ENCODE data around the gene PTPRK. TPM values are rescaled to one million over a fixed set of nuclear protein-coding genes. Genes with fewer than 3 reads are reported as not detected.

The PTPRK gene
- total RNA-seq, 2 experiments from 2014 or later, result not detected

GRCh38 chr6:128036808-128037570 is 483.4 kb downstream of the PTPRK start:
- Histone ChIP-seq H3K4me2 (ENCODE audit: low read length) (no peak overlapping the region), H2AFZ (ENCODE audit: low read length) (no peak overlapping the region), H3K36me3 (ENCODE audit: insufficient read depth, low read length) (no peaks in the 10 kb centered on the region), H3K4me3 (ENCODE audit: low read depth, low read length, poor library complexity, severe bottlenecking) (no peak overlapping the region), H4K20me1 (ENCODE audit: insufficient read depth, low read length) (no peaks in the 10 kb centered on the region), H3K27ac (ENCODE audit: low read depth, low read length, poor library complexity, severe bottlenecking) (no peak overlapping the region), H3K4me1 (ENCODE audit: insufficient read depth, low read length, poor library complexity, severe bottlenecking) (no peaks in the 10 kb centered on the region), H3K9me3 (ENCODE audit: low read length) (no peaks in the 10 kb centered on the region), H3K9me2 (ENCODE audit: insufficient read depth, low read length) (no peaks in the 10 kb centered on the region), H3K79me2 (ENCODE audit: insufficient read depth, low read depth, low read length) (no peaks in the 10 kb centered on the region)
- DNase-seq (ENCODE audit: low spot score), result no peak
- intact Hi-C loops (cut with micrococcal nuclease; ENCODE audit: unreplicated experiment), result no loop called here
- no peak for TF ChIP-seq EZH2phosphoT487 (IDR thresholded peaks at IDR 0.05; ENCODE audit: borderline replicate concordance, low read depth, low read length)
- TF ChIP-seq, protein P1, sequence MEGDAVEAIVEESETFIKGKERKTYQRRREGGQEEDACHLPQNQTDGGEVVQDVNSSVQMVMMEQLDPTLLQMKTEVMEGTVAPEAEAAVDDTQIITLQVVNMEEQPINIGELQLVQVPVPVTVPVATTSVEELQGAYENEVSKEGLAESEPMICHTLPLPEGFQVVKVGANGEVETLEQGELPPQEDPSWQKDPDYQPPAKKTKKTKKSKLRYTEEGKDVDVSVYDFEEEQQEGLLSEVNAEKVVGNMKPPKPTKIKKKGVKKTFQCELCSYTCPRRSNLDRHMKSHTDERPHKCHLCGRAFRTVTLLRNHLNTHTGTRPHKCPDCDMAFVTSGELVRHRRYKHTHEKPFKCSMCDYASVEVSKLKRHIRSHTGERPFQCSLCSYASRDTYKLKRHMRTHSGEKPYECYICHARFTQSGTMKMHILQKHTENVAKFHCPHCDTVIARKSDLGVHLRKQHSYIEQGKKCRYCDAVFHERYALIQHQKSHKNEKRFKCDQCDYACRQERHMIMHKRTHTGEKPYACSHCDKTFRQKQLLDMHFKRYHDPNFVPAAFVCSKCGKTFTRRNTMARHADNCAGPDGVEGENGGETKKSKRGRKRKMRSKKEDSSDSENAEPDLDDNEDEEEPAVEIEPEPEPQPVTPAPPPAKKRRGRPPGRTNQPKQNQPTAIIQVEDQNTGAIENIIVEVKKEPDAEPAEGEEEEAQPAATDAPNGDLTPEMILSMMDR (conservative IDR thresholded peaks at IDR 0.05; ENCODE audit: low read length), result no peak
- BruUV-seq (replicated peaks), result no TSS peak
- CTCF ChIA-PET (ENCODE audit: unreplicated experiment), result no interaction called here
- POLR2A ChIA-PET, result interaction anchor here (0.6 to 0.7 kb wide), 2 partner anchors 349 to 488 kb away, joined by 3 read pairs; no protein-coding TSS in a partner anchor

- DNase-seq (ENCODE audit: low spot score), result no peak
- CTCF ChIA-PET (ENCODE audit: unreplicated experiment), result no interaction called here
- H3K79me2 ChIP-seq (ENCODE audit: insufficient read depth, low read depth, low read length), result no peaks in the 10 kb centered on the region
- POLR2A ChIA-PET, result interaction anchor here (0.9 kb wide), 1 partner anchor 447 kb away, joined by 4 read pairs; no protein-coding TSS in a partner anchor
- H4K20me1 ChIP-seq (ENCODE audit: insufficient read depth, low read length), result no peaks in the 10 kb centered on the region
- no peaks in the 10 kb centered on the region for H3K36me3 ChIP-seq (ENCODE audit: insufficient read depth, low read length)
- TF ChIP-seq, protein P1 (conservative IDR thresholded peaks at IDR 0.05; ENCODE audit: low read length), result no peak
- TF ChIP-seq EZH2phosphoT487 (IDR thresholded peaks at IDR 0.05; ENCODE audit: borderline replicate concordance, low read depth, low read length), result no peak
- no TSS peak for BruUV-seq (replicated peaks)
- no peak overlapping the region for H3K4me3 ChIP-seq (ENCODE audit: low read depth, low read length, poor library complexity, severe bottlenecking)
- H3K9me2 ChIP-seq (ENCODE audit: insufficient read depth, low read length), result no peaks in the 10 kb centered on the region
- H3K4me2 ChIP-seq (ENCODE audit: low read length), result no peak overlapping the region
- H3K9me3 ChIP-seq (ENCODE audit: low read length), result no peaks in the 10 kb centered on the region
- H3K4me1 ChIP-seq (ENCODE audit: insufficient read depth, low read length, poor library complexity, severe bottlenecking), result no peaks in the 10 kb centered on the region
- H2AFZ ChIP-seq (ENCODE audit: low read length), result no peak overlapping the region
- no peak overlapping the region for H3K27ac ChIP-seq (ENCODE audit: low read depth, low read length, poor library complexity, severe bottlenecking)
- intact Hi-C loops (cut with micrococcal nuclease; ENCODE audit: unreplicated experiment), result no loop called here
Observed at GRCh38 chr6:128033156-128033555, 487.2 kb downstream of the PTPRK start.

GRCh38 chr6:128032042-128032441 is 488.4 kb downstream of the PTPRK start:
- intact Hi-C loops (cut with micrococcal nuclease; ENCODE audit: unreplicated experiment), result no loop called here
- Histone ChIP-seq H3K4me1 (ENCODE audit: insufficient read depth, low read length, poor library complexity, severe bottlenecking) (no peaks in the 10 kb centered on the region), H3K4me3 (ENCODE audit: low read depth, low read length, poor library complexity, severe bottlenecking) (no peak overlapping the region), H2AFZ (ENCODE audit: low read length) (no peak overlapping the region), H3K36me3 (ENCODE audit: insufficient read depth, low read length) (no peaks in the 10 kb centered on the region), H3K9me2 (ENCODE audit: insufficient read depth, low read length) (no peaks in the 10 kb centered on the region), H3K79me2 (ENCODE audit: insufficient read depth, low read depth, low read length) (no peaks in the 10 kb centered on the region), H3K9me3 (ENCODE audit: low read length) (no peaks in the 10 kb centered on the region), H3K27ac (ENCODE audit: low read depth, low read length, poor library complexity, severe bottlenecking) (no peak overlapping the region), H3K4me2 (ENCODE audit: low read length) (no peak overlapping the region), H4K20me1 (ENCODE audit: insufficient read depth, low read length) (no peaks in the 10 kb centered on the region)
- DNase-seq (ENCODE audit: low spot score), result no peak
- TF ChIP-seq EZH2phosphoT487 (IDR thresholded peaks at IDR 0.05; ENCODE audit: borderline replicate concordance, low read depth, low read length), result no peak
- TF ChIP-seq, protein P1 (conservative IDR thresholded peaks at IDR 0.05; ENCODE audit: low read length), result no peak
- no TSS peak for BruUV-seq (replicated peaks)
- CTCF ChIA-PET (ENCODE audit: unreplicated experiment), result no interaction called here
- POLR2A ChIA-PET, result interaction anchor here (0.7 kb wide), 1 partner anchor 122 kb away, joined by 3 read pairs; no protein-coding TSS in a partner anchor
